HUES64 (cell line): ENCODE data around the gene MLLT3.

Experiments used
- H3K27ac ChIP-seq: 2 replicates; pipeline ENCODE4 v1.7.0; 2013; ENCODE audit warnings: low read depth, low read length, inconsistent platforms
- H3K27me3 ChIP-seq: 2 replicates; pipeline ENCODE4 v1.6.1; 2013; ENCODE audit warnings: mild to moderate bottlenecking, low read length; ENCODE audit not compliant: insufficient read depth
- H3K36me3 ChIP-seq: 2 replicates; pipeline ENCODE4 v1.6.1; 2013; ENCODE audit warnings: mild to moderate bottlenecking, low read length; ENCODE audit not compliant: insufficient read depth
- H3K4me1 ChIP-seq: 2 replicates; pipeline ENCODE4 v1.6.1; 2013; ENCODE audit warnings: mild to moderate bottlenecking, low read length, moderate library complexity; ENCODE audit not compliant: insufficient read depth
- H3K4me3 ChIP-seq: 2 replicates; pipeline ENCODE4 v1.5.1; 2013; ENCODE audit warnings: mild to moderate bottlenecking, low read length, moderate library complexity
- H3K9ac ChIP-seq: 2 replicates; pipeline ENCODE4 v1.6.1; 2013; ENCODE audit warnings: mild to moderate bottlenecking, low read depth, low read length
- H3K9me3 ChIP-seq: 2 replicates; pipeline ENCODE4 v1.6.1; 2013; ENCODE audit warnings: low read depth, low read length; ENCODE audit not compliant: insufficient read depth
- WGBS: fragments of 150-250, 120-280 bp; methylation state at CpG from one replicate; pipeline ENCODE4 v1.1.7; 2013; ENCODE audit warnings: missing lambda C conversion rate; 5-methylcytosine and 5-hydroxymethylcytosine counted together

Gene MLLT3

DNA sequence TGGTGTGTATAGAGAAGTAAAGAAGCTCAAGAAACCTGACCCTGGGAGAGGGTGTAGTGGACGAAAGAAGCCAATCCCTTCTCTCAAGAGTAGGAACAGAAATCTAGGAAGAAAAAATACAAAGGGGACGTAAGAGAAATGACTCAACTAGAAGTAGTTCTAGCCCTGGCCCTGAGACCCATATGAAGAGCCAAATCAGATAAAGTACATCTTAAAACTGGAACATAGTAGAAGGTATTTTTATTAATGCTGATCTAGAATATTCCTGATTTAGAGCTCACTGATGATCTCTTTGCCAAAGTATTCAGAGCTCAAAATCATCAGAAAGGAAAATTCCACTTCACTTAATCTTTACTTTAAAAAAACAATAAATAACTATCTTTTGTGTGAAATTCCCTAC lies 184.8 kb downstream of the MLLT3 start:
- no peaks in the 10 kb centered on the region for H3K36me3 ChIP-seq
- 93% methylated on average over 2 of the region's 2 CpGs for WGBS

DNA sequence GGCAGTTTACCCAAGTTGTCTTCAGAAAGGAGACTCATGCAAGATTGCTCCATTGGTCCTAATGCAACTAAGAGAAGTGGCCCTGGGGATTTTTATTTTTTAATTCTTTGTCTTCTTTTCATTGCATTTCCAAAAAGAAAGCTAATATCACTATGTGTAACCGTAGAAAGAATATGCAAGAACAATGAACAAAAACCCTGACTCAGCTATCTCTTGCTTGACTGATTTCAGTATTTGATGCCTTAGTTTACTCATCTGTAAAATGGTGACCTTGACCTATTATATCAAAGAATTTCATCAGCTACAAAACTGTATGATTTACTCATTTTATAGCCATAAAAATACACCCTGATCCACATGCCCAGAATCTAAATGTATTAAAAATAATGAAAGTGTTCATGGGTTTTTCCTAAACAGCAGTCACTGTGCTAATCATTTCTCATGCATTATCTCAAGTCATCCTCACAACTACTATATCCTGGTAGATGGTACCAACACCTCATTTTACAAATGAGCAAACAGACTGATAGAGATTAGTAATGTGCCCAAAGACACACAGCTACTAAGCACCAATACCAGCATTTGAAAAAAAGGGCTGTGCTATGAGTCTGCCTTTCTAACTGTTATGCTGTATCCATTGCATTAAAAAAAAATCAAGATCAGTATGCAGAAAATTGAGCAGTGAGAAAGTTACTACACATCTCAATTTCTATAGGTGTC lies 185.7 kb downstream of the MLLT3 start:
- no peak overlapping the region for H3K27ac ChIP-seq

More for the DNA sequence above, 184.8 kb downstream of the MLLT3 start:
- Histone ChIP-seq H3K27ac (no peak overlapping the region), H3K27me3 (no peaks in the 10 kb centered on the region), H3K9ac (no peak overlapping the region), H3K9me3 (no peaks in the 10 kb centered on the region), H3K4me1 (peaks cover 3% of the 10 kb centered on the region), H3K4me3 (no peak overlapping the region)

DNA sequence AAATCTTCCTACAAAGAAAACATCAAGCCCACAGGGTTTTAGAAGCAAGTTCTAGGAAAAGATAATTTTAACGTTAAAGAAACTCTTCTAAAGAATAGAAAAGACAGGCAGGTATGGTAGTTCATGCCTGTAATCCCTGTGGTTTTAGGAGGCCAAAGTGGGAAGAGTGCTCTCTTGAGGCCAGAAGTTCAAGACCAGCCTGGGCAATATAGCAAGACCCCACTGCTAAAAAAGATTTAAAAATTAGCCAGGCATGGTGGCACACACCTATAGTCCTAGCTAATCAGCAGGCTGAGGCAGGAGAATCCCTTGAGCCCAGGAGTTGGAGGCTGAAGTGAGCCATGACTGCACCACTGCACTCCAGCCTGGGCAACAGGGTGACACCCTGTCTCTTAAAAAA lies 193.3 kb downstream of the MLLT3 start:
- Histone ChIP-seq H3K36me3 (no peaks in the 10 kb centered on the region), H3K27ac (no peak overlapping the region), H3K9me3 (no peaks in the 10 kb centered on the region), H3K4me1 (no peaks in the 10 kb centered on the region), H3K27me3 (no peaks in the 10 kb centered on the region), H3K9ac (no peak overlapping the region), H3K4me3 (no peak overlapping the region)
- 100% methylated on average over 1 of the region's 1 CpG for WGBS

More for the DNA sequence above, 185.7 kb downstream of the MLLT3 start:
- 100% methylated on average over 1 of the region's 1 CpG for WGBS
- no peaks in the 10 kb centered on the region for H3K9me3 ChIP-seq
- H3K9ac ChIP-seq: no peak overlapping the region
- H3K27me3 ChIP-seq: no peaks in the 10 kb centered on the region
- peaks cover 3% of the 10 kb centered on the region for H3K4me1 ChIP-seq
- no peak overlapping the region for H3K4me3 ChIP-seq
- H3K36me3 ChIP-seq: no peaks in the 10 kb centered on the region

DNA sequence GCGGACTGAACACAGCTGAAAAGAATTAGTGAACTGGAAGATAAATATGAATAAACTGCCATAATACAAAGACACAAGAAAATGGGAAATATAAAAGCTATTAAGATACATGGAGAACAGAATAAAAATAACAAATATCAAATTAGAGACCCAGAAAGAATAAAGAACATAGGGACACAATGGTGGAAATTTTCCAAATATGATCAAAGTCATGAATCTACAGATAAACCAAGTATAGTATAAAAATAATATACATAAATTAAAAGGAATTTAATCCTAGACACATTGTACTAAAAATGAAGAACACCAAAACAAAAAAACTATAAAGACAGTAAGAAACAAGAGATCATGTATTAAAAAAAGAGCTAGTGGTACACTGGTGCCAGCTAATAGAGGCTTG lies 194.9 kb downstream of the MLLT3 start:
- Histone ChIP-seq H3K36me3 (no peaks in the 10 kb centered on the region), H3K27me3 (no peaks in the 10 kb centered on the region), H3K4me3 (no peak overlapping the region), H3K9me3 (no peaks in the 10 kb centered on the region), H3K4me1 (no peaks in the 10 kb centered on the region), H3K9ac (no peak overlapping the region), H3K27ac (no peak overlapping the region)
- WGBS: no CpG with 5 or more reads among the region's 1 CpG

DNA sequence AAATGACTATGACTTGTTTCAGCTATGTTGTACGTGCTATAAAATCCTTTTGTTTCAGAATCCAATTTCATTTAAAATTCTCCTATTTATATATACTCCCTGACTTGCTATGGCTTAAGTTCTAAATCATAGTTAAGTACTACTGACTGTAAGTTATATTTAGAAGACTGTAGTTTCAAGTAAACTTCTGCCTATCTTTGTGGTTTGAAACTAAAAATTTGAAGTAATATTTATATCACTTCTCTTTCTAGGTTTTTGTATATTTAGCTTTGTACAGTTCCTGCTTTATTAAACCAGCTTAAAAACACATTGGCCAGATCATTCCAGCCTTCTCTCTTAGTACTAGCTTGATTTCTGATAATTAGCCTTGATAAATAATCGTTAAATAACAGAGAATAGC lies 196.3 kb downstream of the MLLT3 start:
- Histone ChIP-seq H3K27ac (no peak overlapping the region), H3K9ac (no peak overlapping the region), H3K4me1 (no peaks in the 10 kb centered on the region), H3K27me3 (no peaks in the 10 kb centered on the region), H3K4me3 (no peak overlapping the region), H3K36me3 (no peaks in the 10 kb centered on the region), H3K9me3 (no peaks in the 10 kb centered on the region)
- 93% methylated on average over 1 of the region's 2 CpGs for WGBS

DNA sequence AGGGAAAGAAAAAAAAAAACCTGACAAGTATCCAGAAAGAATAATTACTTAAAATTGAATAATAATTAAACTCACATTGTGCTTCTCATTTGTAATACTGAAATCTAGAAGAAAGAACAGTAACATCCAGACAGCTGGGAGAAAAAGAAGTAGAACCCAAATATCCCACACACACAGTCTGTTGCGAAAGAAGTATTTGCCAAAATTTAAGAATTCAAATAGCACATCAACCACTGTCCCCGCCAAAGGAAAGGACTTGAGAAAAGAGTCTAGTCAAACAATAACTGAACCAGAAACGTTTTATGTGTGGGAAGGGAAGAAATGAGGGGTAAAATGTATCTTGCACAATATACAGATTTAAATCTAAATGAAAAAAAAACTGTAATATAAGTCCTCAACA lies 202.8 kb downstream of the MLLT3 start:
- H3K9ac ChIP-seq: no peak overlapping the region
- WGBS: no CpG with 5 or more reads among the region's 3 CpGs
- H3K27me3 ChIP-seq: no peaks in the 10 kb centered on the region
- no peaks in the 10 kb centered on the region for H3K9me3 ChIP-seq
- no peak overlapping the region for H3K27ac ChIP-seq
- H3K4me3 ChIP-seq: no peak overlapping the region
- H3K4me1 ChIP-seq: no peaks in the 10 kb centered on the region
- no peaks in the 10 kb centered on the region for H3K36me3 ChIP-seq

DNA sequence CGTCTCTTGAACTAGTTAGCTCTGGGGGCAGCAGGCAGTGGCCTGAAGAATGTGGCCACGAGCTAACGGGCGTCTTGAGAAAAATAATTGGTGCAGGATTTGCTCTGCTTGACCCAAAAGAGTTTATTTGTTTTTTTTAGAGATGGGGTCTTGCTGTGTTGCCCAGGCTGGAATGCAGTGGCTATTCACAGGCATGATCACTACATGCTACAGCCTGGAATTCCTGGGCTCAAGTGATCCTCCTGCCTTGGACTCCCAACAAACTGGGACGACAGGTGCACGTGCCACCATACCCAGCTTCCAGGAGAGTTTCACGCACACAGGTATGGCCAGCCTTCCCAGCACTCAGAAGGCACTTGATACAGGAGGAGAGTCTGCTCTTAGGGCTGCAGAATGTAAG lies 203.8 kb downstream of the MLLT3 start:
- no peak overlapping the region for H3K27ac ChIP-seq
- no peaks in the 10 kb centered on the region for H3K27me3 ChIP-seq
- H3K4me1 ChIP-seq: no peaks in the 10 kb centered on the region
- no peaks in the 10 kb centered on the region for H3K36me3 ChIP-seq
- H3K9ac ChIP-seq: no peak overlapping the region
- 96% methylated on average over 7 of the region's 7 CpGs for WGBS
- no peaks in the 10 kb centered on the region for H3K9me3 ChIP-seq
- H3K4me3 ChIP-seq: no peak overlapping the region

DNA sequence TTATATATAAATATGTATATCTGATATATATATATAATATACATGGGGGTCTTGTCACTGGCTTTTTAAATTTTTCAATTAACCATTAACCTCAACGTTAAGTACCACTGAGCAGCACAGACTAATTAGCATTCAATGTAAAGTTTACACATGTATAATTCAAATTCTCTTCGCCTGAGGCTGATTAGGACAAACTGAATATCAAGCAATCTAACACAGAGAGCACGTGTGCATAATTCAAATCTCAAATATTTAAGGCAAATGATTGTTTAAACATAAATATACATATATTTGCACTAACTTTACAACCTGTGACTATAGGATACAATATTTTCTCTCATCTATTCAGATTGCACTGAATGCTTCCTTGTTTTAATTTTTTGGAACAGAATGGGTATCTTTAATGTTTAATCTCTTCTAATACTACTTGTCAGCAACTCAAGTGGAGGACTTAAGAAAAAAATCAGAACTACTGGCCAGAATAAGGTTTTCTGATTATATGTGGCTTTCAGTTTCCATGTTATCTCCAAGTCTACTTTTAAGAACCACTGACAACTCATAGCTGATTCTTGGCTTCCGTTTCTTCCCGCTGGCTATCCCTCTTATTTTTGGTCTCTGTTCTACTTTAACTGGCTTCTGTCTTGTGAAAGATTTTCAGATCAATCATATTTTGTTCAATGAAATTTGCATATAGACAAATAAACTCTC lies 204.8 kb downstream of the MLLT3 start:
- Histone ChIP-seq H3K36me3 (no peaks in the 10 kb centered on the region), H3K27me3 (no peaks in the 10 kb centered on the region), H3K9me3 (no peaks in the 10 kb centered on the region), H3K4me1 (no peaks in the 10 kb centered on the region), H3K27ac (no peak overlapping the region), H3K9ac (no peak overlapping the region), H3K4me3 (no peak overlapping the region)
- 94% methylated on average over 4 of the region's 5 CpGs for WGBS

DNA sequence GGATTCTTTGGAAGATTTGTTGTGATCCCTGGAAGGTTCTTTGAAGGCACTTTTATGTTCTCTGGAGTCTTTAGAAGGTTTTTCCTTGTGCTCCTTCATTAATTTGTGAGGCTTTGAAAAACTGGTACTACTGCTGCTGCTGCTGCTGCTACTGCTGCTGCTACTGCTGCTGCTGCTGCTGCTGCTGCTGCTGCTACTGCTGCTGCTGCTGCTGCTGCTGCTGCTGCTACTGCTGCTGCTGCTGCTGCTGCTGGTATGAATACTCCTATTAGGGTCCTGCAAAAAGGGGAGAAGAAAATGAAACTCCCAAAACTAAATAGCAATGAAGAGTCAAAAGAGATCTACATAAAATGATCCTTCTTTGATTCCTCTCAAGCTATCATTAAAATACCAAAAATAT lies 208.1 kb downstream of the MLLT3 start:
- Histone ChIP-seq H3K4me1 (peaks cover 4% of the 10 kb centered on the region), H3K27me3 (no peaks in the 10 kb centered on the region), H3K9me3 (no peaks in the 10 kb centered on the region), H3K36me3 (no peaks in the 10 kb centered on the region), H3K9ac (no peak overlapping the region), H3K27ac (no peak overlapping the region), H3K4me3 (no peak overlapping the region)

DNA sequence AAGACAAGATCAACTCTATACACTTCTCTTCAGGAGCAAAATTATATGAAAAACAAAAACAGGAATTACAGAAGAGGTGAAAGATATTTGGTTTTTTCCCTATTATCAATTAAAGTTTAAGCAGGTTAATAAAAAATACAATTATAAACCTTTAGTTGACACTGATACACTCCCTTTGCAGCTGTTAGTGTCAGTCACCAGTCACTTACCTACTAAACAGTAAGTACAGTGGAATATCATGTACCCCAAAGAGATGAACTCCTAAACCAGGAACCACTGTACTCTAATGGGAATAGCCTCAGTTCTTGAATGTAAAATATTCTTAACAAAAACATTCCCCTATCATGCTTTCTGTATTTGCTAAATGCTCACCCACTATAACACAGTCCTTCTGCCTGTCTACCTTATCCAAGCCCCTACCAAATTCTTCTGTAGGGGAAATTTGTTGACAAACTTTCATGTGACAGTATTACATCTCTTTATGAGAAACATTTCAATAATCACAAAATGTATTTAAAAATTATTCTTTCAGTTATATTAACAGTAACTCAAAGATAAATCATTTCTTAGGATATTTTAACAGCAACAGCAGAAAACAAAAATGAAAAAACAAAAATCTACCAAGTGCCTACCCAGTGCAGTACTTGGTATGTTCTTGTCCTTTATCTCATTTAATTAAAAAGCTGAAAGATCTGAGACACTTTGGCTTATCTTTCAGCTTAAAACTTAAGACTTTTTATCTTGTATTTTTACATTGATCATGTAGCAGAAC lies 212.8 kb downstream of the MLLT3 start:
- no peak overlapping the region for H3K27ac ChIP-seq
- no peaks in the 10 kb centered on the region for H3K36me3 ChIP-seq
- H3K27me3 ChIP-seq: no peaks in the 10 kb centered on the region
- H3K9me3 ChIP-seq: no peaks in the 10 kb centered on the region
- no peak overlapping the region for H3K4me3 ChIP-seq
- H3K4me1 ChIP-seq: peaks cover 17% of the 10 kb centered on the region
- no peak overlapping the region for H3K9ac ChIP-seq

DNA sequence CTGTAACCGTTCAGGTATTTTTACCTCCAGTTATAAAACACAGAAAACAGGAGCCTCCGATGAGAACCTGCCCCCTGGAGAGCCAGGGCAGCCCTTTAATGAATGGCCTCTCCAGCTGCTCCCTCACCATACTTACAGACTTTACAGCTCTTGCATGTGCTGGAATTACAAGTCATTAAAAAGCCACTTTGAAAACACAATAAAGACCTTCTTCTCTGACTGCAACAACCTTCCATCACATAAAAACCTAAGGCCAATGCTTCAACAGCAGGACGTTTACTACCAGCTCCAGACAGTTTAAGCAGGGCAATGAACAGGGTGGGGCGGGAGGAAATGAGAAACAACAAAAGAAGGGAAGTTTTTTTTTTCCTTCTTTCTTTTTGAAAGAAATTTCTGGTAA lies 213.8 kb downstream of the MLLT3 start:
- Histone ChIP-seq H3K27ac (no peak overlapping the region), H3K9ac (no peak overlapping the region), H3K4me3 (no peak overlapping the region), H3K4me1 (peaks cover 17% of the 10 kb centered on the region), H3K9me3 (no peaks in the 10 kb centered on the region), H3K27me3 (no peaks in the 10 kb centered on the region), H3K36me3 (no peaks in the 10 kb centered on the region)
- WGBS: 33% methylated on average over 4 of the region's 4 CpGs
